ENCODE results near the gene ATP6V1A.
A peak's percentile ranks its signal among the peaks of the same experiment; 100 is the strongest.

The ATP6V1A gene

DNA sequence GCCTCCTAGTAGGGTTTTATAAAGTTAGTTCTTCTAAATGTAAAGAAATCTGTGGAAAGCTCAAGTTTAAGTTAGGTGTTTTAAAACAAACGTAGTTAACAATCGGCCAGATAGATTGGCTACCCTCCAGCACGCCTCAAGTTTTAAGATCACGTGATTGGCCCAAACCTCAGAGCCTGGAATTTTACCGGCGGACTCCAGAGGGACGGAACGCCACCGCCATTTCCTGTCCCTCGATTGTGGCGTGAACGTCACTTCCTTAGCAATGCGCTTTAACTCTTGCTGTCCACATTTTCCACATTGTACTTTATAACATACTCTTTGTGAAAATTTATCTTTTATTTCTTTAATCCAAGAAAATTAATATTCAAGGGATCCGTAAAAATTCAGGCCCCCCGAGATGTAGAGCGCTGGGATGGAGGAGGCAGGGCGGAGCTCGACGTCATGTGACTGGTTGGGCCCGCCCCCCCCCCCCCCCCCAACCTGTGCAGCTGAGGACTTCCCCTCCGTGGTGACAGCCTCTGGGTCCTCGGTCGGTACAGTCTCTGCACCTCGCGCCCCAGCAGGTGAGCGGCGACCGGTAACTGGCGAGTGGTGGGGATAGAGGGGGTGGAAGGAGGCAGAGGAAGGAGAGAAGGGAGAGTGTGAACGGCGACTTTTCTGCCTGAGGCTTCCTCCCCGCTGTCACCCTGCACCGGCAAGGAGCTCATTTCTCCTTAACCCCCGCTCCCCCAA lies at the start of gene ATP6V1A:
ATP6V1A (plus strand) TSS at position 488 of the 735 bp plus-strand sequence. CDS start 31,719 bp downstream, outside the sequence.
- peak; percentile 33 for DNase-seq (ENCODE audit: low read depth)

DNA sequence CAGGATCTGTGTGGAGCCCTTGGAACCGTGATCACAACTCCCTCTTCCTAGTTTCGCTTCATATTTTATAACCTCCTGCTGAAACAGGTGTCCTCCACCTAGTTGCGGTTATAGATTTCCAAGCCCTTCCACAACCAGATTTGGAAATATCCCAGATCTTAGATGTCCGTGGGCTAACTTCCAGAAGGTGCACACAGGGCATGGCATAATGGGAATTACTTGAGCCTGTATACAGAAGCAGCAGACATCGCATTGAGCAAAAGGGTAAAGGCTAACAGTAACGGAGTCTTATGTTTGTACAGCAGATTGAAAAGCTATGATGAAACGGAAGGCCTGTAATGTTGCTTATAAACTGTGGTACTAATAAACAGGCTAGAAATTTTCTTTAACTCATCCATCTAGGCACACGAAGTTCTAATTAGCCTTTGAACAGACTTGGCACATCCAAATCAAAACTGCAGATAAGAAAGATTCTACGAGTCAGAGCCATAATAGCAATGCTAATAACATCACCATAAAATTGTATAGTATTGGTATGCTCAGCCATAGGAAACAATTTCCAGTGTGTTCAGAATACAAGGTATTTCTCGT lies 49.2 kb upstream of the ATP6V1A start:
- DNase-seq (ENCODE audit: low read depth): no peak

DNA sequence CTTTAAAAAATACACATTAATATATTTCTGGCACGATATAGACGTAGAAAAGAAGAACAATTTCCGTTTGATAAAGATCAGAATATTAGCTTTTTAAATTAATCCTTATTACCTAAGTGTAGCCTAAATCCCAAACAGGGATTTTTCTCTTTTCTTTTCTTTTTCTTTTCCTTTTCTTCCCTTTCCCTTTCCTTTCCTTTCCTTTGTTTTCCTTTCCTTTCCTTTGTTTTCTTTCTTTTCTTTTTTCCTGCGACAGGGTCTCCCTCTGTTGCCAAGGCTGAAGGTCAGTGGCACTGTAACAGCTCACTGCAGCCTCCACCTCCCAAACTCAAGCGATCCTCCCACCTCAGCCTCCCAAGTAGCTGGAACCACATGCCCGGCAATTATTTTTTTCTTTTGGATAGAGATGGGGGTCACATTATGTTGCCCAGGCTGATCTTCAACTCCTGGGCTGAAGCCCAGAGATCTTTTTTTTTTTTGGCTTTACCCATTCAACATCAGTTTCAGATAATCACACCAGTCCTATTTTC lies 48.6 kb upstream of the ATP6V1A start:
- DNase-seq (ENCODE audit: low read depth): no peak

DNA sequence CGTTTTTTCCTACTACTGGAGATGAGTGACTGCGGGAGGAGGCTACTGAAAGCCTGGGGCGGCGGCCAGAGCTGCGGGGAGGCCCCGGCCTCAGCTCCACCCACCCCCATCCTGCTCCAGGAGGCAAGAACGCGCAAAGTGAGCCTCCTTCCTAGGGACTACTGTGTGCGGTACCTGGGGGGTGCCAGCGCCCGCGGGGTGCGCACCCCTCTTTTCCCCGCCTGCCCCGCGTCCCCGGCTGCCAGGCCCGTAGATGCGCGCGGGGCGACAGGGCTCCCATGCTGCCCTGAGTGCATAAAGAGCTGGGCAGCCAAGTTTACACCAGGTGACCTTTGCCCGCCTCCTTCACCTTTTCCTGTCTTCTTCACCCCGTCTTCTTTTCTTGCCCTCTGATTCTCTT lies 47.9 kb upstream of the ATP6V1A start:
- DNase-seq (ENCODE audit: low read depth): no peak

DNA sequence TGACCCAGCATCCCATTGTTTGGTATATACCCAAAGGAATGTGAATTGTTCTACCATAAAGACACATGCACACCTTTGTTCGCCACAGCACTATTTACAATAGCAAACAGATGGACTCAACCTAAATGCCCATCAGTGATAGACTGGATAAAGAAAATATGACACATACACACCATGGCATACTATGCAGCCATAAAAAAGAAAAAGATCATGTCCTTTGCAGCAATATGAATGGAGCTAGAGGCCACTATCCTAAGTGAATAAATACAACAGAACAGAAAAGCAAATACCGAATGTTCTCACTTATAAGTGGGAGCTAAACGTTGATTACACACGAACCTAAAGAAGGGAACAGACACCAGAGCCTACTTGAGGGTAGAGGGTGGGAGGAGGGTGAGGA lies 39.0 kb upstream of the ATP6V1A start:
- DNase-seq (ENCODE audit: low read depth): no peak

DNA sequence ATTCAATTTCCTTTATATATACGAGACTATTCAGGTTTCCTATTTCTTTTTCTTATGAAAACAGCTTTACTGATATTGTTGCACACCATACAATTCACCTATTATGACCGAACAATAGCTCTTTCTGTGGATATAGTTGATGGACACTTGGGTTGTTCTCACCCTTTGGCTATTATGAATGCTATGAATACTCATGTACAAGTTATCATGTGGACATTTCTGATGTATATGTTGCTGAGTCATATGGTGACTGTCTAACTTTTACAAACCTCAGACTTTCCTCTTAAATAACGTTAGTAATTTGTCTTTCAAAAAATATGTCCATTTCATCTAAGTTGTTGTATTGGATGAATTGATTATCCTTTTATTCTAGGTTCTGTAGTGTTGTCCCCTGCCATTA lies 34.7 kb upstream of the ATP6V1A start:
- no peak for DNase-seq (ENCODE audit: low read depth)

DNA sequence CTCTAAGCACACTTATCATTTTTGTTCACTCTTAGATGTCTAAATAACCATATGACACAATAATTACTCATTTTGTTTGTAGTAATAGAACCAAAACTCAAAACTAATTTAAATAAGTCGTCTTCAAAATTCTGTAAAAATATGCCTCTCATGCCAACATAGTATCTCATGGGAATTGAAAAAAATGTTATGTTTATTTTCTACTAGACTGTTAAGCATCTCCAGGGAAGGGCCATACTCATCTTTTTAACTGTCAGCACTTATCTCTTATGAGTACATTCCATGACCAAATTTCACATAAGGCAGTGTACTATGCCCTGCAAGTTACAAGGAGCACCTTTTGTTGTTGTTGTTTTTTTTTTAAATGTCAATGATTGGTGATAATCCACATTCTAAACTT lies 32.1 kb upstream of the ATP6V1A start:
- no peak for DNase-seq (ENCODE audit: low read depth)

DNA sequence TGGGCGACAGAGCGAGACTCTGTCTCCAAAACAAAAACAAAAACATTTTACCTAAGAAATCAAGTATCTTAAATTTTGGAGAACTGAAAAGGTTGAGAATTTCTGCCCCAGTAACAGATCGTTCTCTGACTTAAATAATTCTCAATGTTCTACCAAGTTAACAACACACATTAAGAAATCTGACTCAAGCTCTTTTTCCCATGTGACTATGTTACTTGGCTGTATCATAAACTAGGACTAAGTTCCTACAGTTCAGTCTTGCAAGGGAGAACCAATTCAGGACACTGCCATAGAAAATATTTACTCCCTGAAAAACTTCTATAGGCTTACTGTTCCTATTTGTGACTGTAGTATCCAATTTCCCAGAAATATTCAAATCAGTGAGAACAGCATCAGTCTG lies 29.5 kb upstream of the ATP6V1A start:
- no peak for DNase-seq (ENCODE audit: low read depth)

DNA sequence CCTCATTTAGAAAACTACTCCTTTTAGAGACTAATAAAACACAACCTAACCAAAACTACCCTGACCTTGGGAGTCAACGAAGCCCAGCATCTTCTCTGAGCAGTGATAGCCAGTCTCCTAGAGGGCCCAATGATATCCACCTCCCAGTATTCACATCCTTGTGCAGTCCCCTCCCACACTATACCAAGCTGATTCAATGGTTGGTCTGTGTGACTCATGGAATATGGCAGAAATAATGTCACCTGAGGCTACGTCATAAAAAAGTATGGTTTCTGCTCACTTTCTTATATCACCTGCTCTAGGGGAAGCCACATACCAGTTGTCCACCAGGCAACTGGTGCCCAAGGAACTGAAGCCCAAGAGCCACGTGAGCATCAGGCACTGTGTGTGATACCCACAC lies 29.0 kb upstream of the ATP6V1A start:
- no peak for DNase-seq (ENCODE audit: low read depth)

DNA sequence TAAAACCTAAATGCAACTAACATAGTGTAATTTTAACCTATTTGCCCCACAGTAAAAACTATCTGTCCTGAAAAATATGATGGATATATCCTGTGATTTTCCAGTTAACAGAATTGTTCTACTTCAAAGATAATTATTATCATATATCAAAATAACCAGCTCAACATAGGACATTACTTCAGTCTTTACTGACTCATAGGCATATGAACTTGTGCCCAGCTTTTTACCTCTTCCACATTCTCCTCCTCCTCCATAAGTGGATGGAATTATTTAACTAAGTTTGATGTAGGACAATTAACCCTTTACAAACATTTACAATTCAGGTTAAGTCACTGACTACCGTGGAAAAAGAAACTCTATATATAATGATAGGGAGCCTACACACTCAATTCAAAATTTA lies 27.5 kb upstream of the ATP6V1A start:
- DNase-seq (ENCODE audit: low read depth): no peak

DNA sequence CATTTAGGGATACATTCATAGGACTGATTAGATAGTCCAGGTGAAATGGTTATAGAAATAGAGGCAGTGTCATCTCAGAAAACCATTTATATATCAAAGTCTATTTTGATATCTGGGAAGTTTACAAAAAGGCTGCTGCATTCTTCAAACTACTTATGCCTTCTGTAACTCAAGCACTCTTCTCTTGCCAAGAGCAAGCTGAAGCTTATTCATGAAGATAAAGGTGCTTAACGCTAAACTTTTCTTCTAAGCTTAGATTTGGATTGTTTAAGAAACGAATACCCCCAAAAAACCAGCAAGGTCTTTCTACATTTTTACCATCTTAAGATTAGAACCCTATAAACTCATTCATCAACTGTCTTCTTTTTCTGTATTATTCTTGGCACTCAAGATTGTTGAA lies 27.1 kb upstream of the ATP6V1A start:
- DNase-seq (ENCODE audit: low read depth): no peak

DNA sequence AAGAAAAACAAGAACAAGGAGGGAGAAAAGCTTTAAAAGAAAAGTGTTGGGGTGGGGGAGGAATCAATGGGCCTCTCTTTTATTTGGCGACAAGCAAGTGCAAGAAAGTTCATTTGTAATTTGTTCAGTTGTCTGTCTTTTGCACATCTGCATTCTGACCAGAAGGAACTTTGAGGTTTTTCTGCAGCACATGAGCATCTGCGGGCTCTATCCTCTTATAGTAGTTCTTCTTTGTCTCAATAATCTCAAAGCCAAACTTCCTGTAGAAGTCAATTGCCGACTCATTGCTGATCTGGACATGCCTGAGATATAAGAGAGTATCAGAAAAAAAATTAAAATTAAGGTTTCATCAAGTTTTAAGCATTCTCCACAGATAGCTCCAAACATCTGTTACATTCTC lies 25.2 kb upstream of the ATP6V1A start:
- DNase-seq (ENCODE audit: low read depth): no peak

DNA sequence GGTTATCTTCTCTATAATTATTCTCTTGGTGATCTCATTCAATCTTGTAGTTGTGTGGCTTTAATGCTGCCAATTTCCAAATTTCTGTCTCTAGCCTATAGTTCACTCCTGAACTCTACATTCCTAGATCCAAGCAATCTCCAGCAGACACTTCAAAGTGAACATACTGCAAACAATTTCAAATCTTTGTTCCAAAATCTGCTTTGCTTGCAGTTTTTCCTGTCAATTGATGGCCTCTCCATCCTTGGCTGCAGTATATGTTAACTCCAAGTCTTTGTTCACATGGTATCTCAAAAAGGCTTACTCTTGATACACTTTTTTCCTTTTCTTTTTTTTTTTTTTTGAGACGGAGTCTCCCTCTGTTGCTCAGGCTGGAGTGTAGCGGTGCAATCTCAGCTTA lies 18.2 kb upstream of the ATP6V1A start:
- DNase-seq (ENCODE audit: low read depth): no peak

DNA sequence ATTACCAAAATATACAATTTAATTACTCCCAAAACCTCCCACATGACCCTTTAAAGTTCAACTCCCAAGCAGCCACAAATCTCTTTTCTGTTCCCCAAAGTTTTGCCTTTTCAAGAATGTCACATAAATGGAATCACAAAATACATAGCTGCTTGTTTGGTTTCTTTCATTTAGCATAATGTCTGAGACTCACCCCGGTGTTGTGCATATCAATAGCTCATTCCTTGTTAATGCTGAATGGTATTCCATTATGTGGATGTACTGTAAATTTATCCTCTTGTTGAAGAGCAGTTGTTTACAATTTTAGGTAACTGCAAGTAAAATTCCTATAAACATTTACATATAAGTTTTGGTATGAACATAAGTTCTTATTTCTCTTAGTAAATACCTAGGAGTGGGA lies 16.3 kb upstream of the ATP6V1A start:
- no peak for DNase-seq (ENCODE audit: low read depth)

DNA sequence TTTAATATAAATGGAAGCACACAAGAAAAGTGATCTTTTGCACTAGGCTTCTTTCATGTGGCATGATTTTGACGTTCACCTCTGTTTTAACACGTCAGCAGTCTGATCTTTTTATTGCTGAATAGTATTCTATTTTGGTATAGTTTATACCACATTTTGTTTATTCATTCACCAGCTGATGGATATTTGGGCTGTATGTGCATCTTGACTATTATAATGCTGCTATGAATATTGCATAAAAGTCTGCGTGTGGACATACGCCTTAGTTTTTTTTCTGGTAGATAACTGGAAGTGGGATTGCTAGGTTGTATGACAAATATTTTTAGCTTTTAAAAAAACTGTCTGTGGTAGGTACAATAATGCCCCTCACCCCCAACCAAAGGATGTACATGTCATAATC lies 15.1 kb upstream of the ATP6V1A start:
- DNase-seq (ENCODE audit: low read depth): no peak

DNA sequence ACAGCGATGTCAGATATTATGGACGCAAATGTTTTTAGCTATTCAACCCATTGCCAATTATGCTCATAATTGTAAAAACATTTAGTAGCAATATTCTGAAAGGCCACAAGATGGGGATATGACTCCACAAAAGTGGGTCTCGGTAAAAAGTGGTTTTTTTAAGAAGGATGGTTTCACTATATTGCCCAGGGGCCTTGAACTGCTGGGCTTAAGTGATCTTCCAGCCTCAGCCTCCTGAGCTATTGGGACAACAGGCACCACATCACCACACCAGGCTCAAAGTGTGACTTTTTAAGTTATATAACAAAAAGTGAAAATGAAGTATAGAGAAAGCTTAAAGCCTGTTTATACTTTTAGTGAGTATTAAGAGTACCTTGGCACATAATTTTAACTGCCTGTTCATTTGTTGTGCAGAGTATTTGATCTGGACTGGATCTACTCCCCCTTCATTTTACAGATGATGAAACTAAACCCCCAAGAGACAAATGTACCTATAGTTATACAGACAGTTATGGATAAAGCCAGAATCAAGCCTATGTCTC lies 10.2 kb upstream of the ATP6V1A start:
- DNase-seq (ENCODE audit: low read depth): no peak

DNA sequence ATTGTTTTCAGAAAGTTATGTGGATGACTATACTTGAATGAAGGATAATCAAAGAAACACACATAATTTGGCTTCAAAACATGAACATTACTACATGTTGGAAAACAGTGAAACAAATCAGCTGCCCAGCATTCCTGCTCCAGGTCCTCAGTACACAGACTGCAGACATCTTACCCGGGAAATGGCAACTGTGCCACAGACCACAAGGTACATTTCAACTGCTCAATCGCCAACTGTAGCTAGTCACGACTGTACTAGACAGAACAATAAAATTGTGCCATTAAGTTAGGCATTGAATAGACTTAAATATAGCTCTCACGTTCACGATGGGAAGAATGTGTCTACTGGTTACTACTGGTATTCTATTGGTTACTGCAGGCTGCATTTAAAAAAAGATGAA lies 5.7 kb upstream of the ATP6V1A start:
- DNase-seq (ENCODE audit: low read depth): no peak

DNA sequence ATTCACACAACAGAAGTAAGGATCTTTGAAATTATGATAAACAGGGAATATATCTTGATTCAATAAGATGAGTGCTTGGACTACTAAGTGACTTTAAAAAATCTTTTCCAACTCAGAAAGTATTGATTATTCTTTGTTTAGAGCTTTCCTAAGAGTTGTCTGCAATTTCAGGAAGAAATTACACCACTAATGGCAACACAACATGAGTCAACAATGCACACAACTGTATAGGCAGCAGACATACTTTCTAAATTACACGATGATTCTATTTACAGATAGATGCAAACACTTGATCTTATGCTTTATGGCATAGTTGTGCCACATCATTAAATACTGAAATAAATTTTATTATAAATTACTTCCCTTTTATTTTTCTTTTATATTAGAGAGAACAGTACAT lies 5.2 kb upstream of the ATP6V1A start:
- DNase-seq (ENCODE audit: low read depth): no peak

DNA sequence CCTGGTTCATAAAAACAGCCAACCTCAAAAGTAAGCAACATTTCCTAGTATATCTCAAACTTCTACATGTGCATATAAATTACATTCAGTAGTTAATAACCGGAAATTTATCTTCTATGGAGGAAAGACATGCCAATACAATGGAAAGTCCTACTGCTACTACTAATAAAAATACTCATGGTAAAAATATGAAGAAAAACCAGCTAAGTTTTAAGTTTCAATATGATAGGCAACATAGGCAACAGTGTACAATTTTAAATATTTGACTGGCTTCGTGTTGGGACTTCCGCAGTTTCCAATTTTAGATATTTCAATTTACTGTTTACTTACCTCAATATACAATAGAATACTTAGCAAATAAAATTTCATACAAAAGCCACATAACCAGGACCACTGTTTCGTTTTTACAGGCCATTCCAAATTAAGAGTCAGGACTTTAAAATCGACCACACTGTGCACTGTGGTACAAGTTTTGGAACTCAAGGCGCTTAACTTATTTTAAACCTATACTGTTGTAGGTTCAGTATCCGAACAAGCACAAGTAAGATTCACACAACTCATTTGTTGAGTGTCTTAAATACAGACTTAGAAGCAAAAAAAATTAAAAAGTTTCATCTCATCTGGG lies 3.7 kb upstream of the ATP6V1A start:
- no peak for DNase-seq (ENCODE audit: low read depth)

DNA sequence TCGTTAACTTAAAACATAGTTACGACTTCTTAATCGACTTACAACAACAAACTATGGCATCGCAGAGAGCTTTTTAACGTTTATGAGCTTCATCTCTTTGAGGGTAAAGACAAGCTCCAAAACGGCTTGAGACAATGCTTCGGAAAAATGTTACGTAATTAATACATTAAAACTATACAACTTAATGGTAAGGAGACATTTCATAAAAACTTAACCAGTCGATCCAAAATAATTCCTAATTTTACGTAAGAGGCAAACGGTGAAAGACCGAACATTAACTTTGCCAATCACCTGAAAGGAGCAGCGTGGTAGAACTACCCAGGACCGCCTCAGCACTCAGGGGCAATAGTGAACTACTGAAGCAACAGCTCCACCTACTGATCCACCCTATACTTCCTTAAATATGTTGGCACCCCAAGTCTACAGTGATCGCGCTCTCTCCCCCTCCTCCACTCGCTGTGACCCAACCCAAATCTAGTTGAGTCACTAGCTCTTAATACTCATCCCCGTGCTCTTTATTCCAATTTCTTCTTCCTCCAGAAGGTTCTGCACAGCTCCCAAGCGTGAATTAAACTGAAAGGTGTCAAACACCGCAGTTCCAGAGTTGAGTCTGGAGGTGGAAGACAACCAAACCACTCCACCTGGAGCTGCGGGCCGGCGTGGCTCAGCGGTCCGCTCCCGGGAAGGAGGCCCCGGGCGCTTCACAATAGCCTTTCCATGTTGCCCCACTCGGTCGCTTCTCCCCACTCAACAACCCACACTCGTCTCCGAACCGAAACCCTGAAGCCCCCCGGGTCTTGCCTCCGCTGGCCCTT lies 1.7 kb upstream of the ATP6V1A start:
- peak; percentile 56 for DNase-seq (ENCODE audit: low read depth)

DNA sequence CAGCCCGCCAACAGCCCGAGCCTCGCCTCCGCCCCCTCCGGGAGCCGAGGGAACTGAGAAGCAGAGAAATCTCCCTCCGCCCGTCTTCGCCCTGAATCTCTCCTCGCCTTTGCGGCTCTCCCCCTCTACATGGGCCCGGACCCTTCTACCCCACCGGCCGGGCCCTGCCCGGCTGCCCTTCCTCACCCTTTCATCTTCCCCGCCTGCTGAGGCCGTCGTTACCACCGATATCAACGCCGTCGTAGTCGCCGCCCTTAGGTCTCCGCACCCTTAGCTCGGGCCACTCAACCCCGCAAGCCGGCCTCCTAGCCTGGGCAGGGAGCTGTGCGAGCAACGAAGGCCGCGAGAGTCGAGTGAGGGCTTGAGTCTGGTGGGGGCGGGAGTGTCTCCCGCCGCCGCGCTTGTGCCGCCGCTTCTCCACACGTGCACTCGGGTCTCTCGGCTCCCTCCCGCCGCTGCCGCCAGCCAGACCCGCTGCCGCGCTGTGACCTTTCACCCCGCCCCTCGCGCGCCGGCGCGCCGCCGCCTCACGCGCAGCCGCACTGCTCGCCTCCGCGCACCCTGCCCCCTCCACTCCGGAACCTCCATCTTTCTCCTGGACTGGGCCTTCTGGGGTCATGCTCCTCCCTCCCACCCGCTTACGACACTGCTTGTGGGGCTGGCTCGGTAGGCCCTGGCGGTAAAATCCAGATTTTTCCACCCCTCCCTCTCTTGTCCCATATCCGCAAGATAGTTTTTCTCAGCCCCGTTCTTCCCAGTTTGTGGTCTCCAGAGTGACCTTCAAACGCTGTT lies 883 bp upstream of the ATP6V1A start, which contains the start of gene NAA50:
NAA50 (minus strand) TSS at position 494 of the 792 bp plus-strand sequence; CDS start at position 194, 300 bp downstream.
- DNase-seq (ENCODE audit: low read depth): peak; percentile 68
